GM21360 (cell line): ENCODE results near the gene PHF21A.
"Not testable (repeated sequence)": the region's sequence is repeated elsewhere in the genome, so short reads cannot be mapped to it uniquely, and the experiment has no call there.

Source experiments
- ATAC-seq: cut with Tn5 transposase; IDR thresholded peaks from one replicate; pipeline ENCODE4 v1.9.1; 2021; ENCODE audit warnings: mild to moderate bottlenecking, moderate library complexity; ENCODE audit not compliant: unreplicated experiment

The PHF21A gene

GRCh38 chr11:46120346-46121300 lies 631 bp downstream of the PHF21A start:
- no peak for ATAC-seq

- ATAC-seq, result peak; percentile 32
These were observed 1.7 kb downstream of the PHF21A start for GRCh38 chr11:46119352-46120216.

DNA sequence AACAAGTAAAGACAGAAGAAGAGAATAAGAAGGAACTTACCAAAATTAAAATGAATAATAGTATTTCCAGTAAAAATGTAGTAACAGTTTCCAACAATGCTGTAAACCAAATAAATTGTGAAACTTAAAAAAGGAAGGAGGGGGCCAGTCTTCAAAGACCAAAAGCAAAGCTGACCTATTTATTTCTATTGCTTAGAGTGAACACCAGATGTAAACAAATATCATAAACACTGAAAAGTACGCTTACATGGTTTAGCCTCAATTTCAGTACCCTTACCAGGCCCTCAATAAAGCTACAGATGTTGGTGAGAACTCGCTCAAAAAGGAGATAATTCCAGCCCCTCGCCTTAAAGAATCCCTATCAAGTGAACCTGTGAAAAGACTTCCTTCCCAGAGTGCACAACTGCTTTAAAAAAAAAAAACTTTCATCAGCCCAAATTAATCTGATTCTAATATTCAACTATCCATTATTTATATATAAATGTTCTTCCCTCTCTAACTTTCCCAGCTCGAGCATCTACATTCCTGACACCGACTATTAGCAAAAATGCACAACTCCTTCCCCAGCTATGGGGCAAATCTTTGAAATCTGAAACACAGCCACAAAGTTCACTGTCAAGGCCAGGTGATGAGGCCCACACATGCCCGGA lies 2.4 kb downstream of the PHF21A start:
- ATAC-seq, result no peak

- no peak for ATAC-seq
These were observed 3.4 kb downstream of the PHF21A start for GRCh38 chr11:46117842-46118241.

GRCh38 chr11:46116712-46117037 lies 4.6 kb downstream of the PHF21A start:
- not testable (repeated sequence) for ATAC-seq

DNA sequence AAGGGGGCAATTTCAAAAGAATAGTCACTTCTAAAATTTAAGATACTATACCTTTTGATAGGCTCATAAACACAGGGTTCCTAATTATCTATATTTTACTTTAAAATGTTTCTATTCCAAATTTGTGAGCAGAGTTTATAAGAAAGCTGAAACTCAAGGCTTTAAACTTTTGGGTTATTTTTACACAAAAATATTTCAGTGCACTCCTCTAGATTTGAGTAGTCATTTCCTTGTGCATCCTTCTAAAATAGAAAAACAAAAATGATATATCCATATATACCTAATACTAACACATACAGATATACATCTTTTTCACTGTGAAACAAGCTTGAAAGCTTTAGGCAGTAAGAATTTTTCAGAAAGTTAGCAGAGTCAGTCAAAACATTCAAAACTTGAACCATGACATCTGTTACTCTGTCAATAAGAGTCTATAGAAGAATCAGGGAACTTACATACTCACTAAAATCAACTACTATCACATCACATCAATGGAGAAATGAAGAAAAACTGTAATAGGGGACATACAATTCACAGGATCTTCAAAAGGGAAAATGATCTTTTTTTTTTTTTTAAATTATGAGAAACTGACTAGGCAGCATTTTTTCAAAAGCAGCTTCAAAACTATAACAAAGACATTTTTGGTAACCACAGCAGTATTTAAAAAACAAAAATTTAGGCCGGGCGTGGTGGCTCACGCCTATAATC lies 5.1 kb downstream of the PHF21A start:
- ATAC-seq, result no peak

DNA sequence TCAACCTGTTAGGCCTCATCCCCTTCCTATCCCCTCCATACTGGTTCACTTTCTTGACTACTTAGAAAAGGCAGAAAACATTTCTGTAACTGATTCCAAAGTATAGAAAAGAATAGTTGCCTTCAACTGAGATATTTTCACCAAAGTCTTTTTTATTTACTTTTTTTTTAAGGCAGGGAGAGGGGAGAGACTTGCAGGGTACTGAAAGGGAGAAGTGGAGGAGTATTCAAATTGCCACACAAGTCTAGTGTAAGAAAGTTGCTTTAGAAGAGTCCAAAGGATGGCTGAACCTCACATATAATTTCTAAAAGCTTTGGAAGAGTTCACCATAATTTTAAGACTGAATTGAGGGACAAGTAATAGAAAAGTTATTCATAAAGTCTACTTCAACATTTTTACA lies 6.3 kb downstream of the PHF21A start:
- no peak for ATAC-seq

DNA sequence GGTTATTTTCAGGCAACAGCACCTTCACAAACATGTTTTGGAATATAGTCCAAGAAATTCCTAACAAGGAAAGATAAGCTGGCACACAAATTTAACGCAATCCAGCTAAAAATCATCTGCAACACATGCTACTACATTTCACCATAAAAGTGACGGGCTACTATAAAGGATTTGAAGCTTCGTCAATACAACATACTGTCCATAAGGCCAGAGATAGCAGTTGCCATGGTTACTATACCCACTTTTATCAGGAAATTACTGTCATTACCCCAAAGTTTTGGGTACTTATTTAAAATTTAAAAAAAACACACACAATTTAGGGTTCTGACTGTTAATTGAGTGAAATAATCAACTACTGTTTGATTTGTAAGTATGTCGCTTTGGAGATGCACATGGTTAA lies 6.9 kb downstream of the PHF21A start:
- ATAC-seq, result no peak

DNA sequence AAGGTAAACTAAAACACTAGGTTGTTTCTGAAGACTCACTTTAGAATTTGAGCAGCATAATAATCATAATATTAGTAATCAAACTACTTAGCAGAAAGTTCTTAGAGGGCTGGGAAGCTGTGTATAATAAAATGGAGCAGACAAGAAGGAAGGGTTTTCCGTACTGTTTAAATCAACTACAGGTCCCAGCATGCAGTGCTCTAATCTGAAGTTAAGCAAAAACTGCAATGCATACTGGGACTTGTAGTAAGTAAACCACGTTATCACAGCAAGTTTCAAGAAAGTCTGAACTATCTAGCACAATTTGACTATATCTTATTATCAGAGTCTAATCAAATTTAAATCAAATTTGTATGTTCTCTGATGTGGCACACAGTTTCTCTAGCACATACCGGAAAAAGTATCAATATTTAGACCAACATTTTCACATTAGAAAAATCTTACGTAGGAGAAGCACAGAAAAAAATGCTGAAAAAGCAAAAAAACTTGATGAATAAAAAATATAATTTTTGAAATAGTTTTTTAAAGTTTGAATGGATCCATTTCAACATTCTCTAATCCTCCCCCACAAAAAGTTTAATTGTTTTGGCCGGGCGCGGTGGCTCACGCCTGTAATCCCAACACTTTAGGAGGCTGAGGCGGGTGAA lies 8.2 kb downstream of the PHF21A start:
- ATAC-seq, result no peak

- ATAC-seq, result no peak
These were observed 12.5 kb downstream of the PHF21A start for GRCh38 chr11:46108751-46109150.

DNA sequence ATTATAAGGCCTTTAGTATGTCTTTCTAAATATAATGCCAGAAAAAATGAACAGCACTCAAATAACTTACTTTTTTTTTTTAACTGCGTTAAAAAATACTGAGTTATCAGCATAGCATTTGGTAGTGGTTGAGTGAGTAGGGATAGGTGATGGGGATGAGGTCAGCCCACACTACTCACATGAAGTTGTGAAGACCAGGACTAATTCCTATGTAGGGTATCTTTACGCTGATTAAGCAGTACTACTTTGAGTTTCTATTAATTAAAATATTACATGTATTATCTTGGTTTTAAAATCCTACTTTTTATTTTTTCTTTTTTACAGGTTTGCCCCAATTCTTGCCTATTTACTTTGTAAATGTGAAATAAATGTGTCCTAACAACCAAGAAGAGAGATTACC lies 13.5 kb downstream of the PHF21A start:
- no peak for ATAC-seq

DNA sequence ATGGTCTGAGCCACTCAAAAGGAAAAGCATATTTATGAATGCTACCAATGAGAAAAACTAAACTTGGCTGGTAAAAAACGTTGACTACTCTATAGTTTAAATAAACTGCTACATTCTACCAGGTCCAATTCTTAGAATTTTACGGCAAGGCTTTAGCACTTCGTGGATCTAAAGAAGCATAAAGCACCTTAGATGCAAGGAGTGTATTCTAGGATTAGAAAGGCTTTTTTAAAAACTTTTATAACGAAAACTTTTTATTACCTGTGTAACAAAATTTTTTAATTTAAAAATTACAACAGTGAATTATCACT lies 13.9 kb downstream of the PHF21A start:
- ATAC-seq, result no peak

- no peak for ATAC-seq
These were observed 14.5 kb downstream of the PHF21A start for GRCh38 chr11:46106530-46107407.

- ATAC-seq, result no peak
These were observed 15.3 kb downstream of the PHF21A start for GRCh38 chr11:46105926-46106325.

DNA sequence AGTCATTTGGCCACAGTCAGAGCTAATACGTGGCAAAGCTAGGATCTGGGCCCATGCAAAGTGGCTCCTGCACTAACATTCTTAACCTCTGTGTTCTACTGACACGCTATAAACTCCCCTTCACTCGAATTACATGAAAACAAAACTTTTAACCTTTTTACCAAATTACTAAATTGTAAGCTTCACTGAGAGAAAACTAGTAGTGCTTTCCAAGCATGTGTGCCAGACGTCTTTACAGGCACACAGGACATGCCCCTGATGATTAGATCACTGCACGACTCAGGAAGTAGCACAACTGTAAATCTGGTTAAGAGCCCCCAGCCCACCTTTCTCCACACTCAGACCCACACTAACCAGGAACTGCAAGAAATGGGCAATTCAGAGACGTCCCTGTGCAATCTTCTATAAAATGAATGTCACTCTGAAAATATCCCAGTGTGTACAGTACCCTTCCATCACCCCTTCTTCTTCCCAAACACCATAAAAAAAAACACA lies 16.1 kb downstream of the PHF21A start:
- no peak for ATAC-seq

GRCh38 chr11:46102843-46103242 lies 18.4 kb downstream of the PHF21A start:
- ATAC-seq, result no peak

DNA sequence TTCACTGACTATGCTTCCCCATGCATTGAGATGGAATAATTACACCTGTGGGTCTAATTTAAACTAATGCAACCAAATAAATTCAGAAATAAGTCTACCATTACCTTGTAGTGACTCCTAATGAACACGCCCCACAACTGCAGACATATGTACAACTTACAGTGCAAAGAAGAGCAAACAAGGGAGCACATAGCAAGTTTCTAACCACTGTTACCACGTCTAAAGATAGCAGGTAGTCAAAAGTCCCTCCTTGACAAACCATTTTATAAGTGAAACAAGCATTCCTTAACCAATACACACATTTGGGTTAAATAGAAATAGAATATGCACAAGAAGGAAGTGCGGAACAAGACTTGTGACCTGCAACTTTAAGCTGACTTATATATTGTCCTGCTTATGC lies 20.6 kb downstream of the PHF21A start:
- ATAC-seq, result peak; percentile 75

GRCh38 chr11:46099963-46100316 lies 21.3 kb downstream of the PHF21A start:
- ATAC-seq, result no peak

- no peak for ATAC-seq
These were observed 30.9 kb downstream of the PHF21A start for GRCh38 chr11:46090375-46090774.
